HG02970 (cell line): Measurements from ENCODE around the gene HMGB3.
"Not testable (repeated sequence)": the region's sequence is repeated elsewhere in the genome, so short reads cannot be mapped to it uniquely, and the experiment has no call there.

ENCODE experiments used
- ATAC-seq: cut with Tn5 transposase; IDR thresholded peaks from one replicate; pipeline ENCODE4 v1.9.1; 2021; ENCODE audit warnings: mild to moderate bottlenecking, moderate library complexity, moderate number of reproducible peaks; ENCODE audit not compliant: unreplicated experiment, low FRiP score

The HMGB3 gene

DNA sequence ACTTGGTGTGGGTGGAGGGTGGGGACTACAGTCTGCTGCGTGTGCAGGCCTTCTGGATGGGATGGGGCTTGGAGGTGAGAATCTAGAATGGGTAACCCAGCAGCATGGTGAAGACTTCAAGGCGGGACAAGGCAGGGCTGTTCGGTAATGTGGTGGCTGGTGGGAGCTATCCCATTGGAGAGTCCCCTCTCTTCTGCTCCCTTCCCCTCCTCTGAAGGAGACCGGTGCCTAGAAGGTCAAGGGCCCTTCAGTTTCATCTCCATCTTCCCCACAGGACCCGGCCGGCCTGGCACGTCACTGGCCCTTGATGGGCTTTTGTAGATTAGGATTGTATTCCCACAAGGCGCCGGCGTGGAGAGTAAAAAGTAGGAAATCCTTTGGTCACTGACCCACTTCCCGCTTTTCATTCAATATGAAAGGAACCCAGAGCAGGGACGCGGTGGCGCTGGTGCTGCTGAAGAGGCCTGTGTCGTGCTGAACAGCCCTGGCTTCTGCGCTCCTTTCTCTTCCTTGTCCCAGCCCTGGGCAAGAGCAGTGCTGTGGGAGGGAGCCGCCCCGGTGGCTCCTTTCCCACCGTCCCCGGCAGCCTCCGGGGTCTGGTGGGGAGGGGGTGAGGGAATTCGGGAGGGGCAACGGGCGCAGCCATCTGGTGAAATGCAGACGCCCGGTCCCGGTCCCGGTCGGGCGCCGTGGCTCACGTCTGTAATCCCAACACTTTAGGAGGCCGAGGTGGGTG lies 7.3 kb upstream of the HMGB3 start:
- ATAC-seq: no peak

- no peak for ATAC-seq
Measured at GRCh38 chrX:150977411-150978162, 5.5 kb upstream of the HMGB3 start.

GRCh38 chrX:150980186-150980585 lies 2.9 kb upstream of the HMGB3 start:
- ATAC-seq: no peak

DNA sequence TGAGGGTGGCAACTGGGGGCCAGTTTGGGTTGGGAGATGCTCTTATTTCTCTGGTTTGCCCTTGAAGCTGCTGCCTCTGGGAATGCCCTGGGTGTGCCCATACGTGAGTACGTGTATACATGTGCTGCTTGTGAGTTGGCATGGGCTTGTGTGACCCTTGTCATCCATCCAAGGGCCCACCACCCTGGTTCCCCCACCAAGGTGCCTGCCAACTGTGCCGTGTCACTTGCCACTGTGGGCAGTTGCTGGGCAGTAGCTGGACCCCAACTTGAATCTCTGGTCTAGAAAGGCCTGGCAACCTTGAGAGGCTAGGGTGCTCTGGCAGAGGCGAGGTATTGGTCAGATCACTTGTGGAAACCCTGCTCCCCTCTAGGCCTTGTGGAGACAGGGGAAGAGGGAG lies 2.4 kb upstream of the HMGB3 start:
- no peak for ATAC-seq

GRCh38 chrX:150982235-150982787 lies 824 bp upstream of the HMGB3 start:
- ATAC-seq: no peak

DNA sequence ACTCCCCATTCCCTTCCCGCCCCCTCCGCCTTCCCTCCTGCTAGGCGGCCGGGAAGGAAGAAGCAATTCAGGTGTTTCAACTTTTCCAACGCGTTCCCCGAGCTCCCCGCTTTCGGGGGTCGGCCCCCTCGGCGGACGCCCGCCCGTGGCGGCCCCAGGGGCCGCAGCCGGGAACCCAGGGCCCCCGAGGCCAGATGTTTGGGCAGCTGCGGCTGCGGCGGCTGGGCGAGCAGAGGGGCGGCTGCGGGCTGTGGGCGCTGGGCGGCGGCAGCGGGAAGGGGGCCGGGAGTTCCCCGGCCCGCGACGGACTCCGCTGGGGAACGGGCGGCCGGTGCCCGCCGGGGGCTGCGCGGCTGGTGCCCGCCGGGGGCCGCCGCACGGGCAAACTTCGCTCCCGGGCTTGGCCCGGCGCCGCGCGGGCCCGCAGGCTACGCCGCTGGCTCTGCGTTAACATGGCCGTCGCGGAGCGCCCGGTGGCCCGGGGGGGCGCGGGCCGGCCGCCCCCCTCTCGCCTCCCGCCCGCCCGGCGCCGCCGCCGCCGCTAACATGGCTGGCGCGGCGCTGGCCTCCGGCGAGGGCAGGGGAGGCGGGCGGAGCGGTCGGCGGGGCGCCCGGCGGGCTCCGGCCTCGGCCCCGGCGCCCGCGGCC lies 510 bp downstream of the HMGB3 start:
- ATAC-seq: peak; percentile 18

- peak; percentile 9 for ATAC-seq
Measured at GRCh38 chrX:150984169-150984824, 1.2 kb downstream of the HMGB3 start.

DNA sequence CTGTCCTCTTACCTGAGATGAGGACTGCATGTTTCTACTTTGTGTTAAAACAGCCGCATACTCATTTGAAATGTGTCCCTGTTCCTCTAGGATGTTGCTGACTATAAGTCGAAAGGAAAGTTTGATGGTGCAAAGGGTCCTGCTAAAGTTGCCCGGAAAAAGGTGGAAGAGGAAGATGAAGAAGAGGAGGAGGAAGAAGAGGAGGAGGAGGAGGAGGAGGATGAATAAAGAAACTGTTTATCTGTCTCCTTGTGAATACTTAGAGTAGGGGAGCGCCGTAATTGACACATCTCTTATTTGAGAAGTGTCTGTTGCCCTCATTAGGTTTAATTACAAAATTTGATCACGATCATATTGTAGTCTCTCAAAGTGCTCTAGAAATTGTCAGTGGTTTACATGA lies 4.6 kb downstream of the HMGB3 start:
- not testable (repeated sequence) for ATAC-seq

GRCh38 chrX:150989420-150989819 lies 6.3 kb downstream of the HMGB3 start:
- no peak for ATAC-seq

DNA sequence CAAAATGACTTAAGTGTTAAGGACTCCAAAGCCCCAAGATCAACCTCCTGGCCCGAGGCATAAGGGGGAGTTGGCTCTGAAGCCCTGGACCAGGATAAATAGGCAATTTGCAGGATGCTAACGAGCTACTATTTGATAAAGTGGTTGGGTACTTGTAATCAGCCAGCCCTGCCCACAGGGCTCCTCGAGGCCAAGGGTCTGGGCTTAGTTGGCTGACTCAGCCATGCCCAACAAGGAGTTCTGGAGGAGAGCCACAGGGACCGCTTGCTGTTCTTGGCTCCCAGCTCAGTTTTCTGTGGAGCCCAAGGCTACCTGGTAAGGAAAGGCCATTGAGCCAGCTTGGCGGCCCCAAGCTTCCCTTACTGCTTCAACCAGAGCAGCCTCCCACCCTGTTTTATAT lies 7.8 kb downstream of the HMGB3 start:
- ATAC-seq: no peak

DNA sequence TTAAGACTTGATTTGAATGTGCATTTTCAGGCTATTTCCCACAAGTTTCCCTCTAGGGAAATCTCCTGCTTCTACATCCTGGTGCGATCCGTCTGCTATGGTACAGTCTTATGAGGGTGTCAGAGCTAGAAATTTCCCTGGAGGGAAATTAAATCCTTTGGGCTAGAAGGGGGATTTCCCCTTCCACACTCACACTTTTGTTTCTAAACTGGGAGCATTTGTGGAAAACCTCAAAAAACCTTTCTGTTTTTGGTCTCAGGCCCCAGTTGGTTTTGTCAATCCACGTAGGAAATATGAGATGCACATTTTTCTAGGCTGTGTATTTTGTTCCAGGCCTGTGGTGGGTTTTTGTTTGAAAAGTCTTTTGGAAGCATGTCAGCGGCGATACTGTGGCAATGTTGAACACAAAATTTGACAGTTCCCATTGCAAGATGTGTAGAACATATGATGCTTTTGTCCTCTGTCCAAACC lies 17.8 kb downstream of the HMGB3 start:
- no peak for ATAC-seq

GRCh38 chrX:151004085-151004484 lies 20.9 kb downstream of the HMGB3 start:
- no peak for ATAC-seq

GRCh38 chrX:151006410-151007109 lies 23.4 kb downstream of the HMGB3 start:
- no peak for ATAC-seq

DNA sequence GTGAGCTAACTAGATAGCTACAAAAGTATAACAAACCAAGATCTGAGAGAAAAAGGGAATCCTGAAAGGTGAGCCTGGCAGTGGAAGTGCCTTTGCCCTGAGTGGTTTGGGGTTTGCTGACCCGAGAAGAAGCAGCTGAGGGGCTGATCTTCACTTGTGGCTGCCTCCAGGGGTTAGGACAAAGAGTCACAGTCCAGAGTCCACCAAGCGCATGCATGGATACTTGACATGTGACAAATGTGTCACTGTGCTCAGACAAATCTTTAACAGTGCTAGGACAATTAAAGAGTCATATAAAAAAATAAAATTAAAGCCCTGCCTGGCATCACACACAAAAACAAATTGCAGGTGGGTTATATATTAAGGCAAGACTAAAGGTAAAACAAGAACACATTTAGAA lies 26.4 kb downstream of the HMGB3 start:
- ATAC-seq: no peak

DNA sequence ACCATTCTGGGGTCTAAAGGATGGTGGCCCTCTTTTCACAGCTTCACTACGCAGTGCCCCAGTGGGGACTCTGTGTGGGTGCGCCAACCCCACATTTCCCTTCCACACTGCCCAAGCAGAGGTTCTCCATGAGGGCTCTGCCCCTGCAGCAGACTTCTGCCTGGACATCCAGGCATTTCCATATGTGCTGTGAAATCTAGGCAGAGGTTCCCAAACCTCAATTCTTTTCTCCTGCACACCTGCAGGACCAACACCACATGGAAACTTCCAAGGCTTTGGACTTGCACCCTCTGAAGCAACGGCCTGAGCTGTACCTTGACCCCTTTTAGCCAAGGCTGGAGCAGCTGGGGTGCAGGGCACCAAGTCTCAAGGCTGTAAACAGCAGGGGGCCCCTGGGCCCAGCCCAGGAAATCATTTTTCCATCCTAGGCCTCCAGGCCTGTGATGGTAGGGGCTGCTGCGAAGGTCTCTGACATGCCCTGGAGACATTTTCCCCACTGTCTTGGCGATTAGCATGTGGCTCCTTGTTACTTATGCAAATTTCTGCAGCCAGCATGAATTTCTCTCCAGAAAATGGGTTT lies 30.1 kb downstream of the HMGB3 start:
- no peak for ATAC-seq

GRCh38 chrX:151015684-151016083 lies 32.5 kb downstream of the HMGB3 start:
- ATAC-seq: no peak

DNA sequence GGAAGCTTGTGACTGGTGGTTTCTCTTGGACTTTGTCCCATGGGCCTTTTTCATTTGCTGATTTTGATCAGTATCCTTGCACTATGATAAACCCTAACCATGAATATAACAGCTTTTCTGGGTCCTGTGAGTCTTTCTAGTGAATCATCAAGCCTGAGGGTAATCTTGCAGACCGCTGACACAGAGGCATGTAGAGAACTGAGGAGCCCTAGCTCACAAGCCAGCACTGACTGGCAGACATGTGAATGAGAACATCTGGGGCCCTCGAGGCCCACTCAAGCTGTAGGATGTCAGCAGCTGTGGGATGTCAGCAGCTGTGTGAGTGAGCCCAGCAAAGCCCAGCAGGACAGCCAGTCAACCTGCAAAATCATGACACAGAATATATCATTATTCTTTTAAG lies 36.7 kb downstream of the HMGB3 start:
- ATAC-seq: no peak

GRCh38 chrX:151030845-151031244 lies 47.7 kb downstream of the HMGB3 start:
- ATAC-seq: no peak

DNA sequence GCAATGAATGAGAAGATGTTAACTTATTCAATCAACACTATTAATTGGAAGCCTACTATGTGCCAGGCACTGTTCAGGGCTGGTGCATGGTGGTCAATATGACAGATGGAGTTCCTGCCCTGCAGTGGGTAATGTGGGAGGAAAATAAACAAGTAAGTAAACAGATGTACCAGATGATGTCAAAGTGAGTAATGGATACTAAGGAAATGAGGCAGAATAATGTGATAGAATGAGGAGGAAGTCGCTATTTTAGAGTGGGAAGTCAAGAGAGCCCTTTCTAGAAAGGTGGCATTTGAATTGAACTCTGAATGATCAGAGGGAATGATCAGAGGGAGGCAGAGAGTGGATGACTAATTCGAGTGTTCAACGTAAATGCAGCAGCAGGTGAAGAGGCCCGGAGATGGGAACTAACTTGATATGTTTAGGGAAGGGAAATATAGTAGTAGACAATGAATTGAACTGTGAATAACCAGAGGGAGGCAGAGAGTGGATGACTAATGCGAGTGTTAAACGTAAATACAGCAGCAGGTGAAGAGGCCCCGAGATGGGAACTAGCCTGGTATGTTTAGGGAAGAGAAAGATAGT lies 48.3 kb downstream of the HMGB3 start:
- ATAC-seq: no peak
